GM23338 (cell line): ENCODE measurements around the gene CHAT. TPM values are rescaled to one million over a fixed set of nuclear protein-coding genes. Genes with fewer than 3 reads are reported as not detected.

Experiments
- ATAC-seq: fragments of 200-7000 bp; cut with Tn5 transposase; 3 replicates; pipeline ENCODE4 v1.9.1; 2020
- DNase-seq: peaks from one replicate; pipeline ENCODE4 v3.0.0-alpha.2; 2015; ENCODE audit warnings: low spot score
- H2AFZ ChIP-seq: fragments of 200-600 bp; sonication (generic); 2 replicates; pipeline ENCODE4 v1.8.0; 2016; ENCODE audit warnings: antibody characterized with exemption, mild to moderate bottlenecking, moderate library complexity
- H3F3A ChIP-seq: fragments of 200-600 bp; sonication (generic); replicated peaks from 2 replicates; pipeline ENCODE4 v1.8.0; 2017; ENCODE audit warnings: antibody characterized with exemption, mixed run types, low read depth
- H3K27ac ChIP-seq: fragments of 200-600 bp; sonication (generic); 2 replicates; pipeline ENCODE4 v1.6.1; 2016; ENCODE audit warnings: low read depth
- H3K27me3 ChIP-seq: fragments of 200-600 bp; sonication (generic); 2 replicates; pipeline ENCODE4 v1.8.0; 2016; ENCODE audit warnings: mild to moderate bottlenecking, mixed run types, moderate library complexity; ENCODE audit not compliant: insufficient read depth
- H3K36me3 ChIP-seq: fragments of 200-600 bp; sonication (generic); 2 replicates; pipeline ENCODE4 v1.8.0; 2016; ENCODE audit warnings: mild to moderate bottlenecking; ENCODE audit not compliant: insufficient read depth
- H3K4me1 ChIP-seq: fragments of 200-600 bp; sonication (generic); 2 replicates; pipeline ENCODE4 v1.8.0; 2016; ENCODE audit warnings: mild to moderate bottlenecking, moderate library complexity; ENCODE audit not compliant: insufficient read depth
- H3K4me2 ChIP-seq: fragments of 200-600 bp; sonication (generic); 2 replicates; pipeline ENCODE4 v1.7.1; 2017; ENCODE audit warnings: mixed run types
- H3K4me3 ChIP-seq: fragments of 200-600 bp; sonication (generic); 2 replicates; pipeline ENCODE4 v1.6.1; 2016; ENCODE audit warnings: mixed run types
- H3K79me2 ChIP-seq: fragments of 200-600 bp; sonication (generic); replicated peaks from 2 replicates; pipeline ENCODE4 v1.8.0; 2017; ENCODE audit warnings: mild to moderate bottlenecking; ENCODE audit not compliant: insufficient read depth
- H3K9me2 ChIP-seq: fragments of 200-600 bp; sonication (generic); 2 replicates; pipeline ENCODE4 v1.8.0; 2017; ENCODE audit not compliant: insufficient read depth
- H4K20me1 ChIP-seq: fragments of 200-600 bp; sonication (generic); replicated peaks from 2 replicates; pipeline ENCODE4 v1.8.0; 2017; ENCODE audit warnings: mild to moderate bottlenecking; ENCODE audit not compliant: insufficient read depth
- H3K27ac Mint-ChIP-seq: 2 replicates; pipeline ENCODE4 v1.8.0; 2020; ENCODE audit warnings: inconsistent platforms, mild to moderate bottlenecking, moderate library complexity, mixed read lengths
- H3K27me3 Mint-ChIP-seq: 3 replicates; pipeline ENCODE4 v1.8.0; 2022; ENCODE audit warnings: low read depth, mild to moderate bottlenecking, moderate library complexity, mixed read lengths, inconsistent platforms; ENCODE audit not compliant: insufficient read depth, poor library complexity
- H3K36me3 Mint-ChIP-seq: 3 replicates; pipeline ENCODE4 v1.8.0; 2021; ENCODE audit warnings: low read depth, mild to moderate bottlenecking, inconsistent platforms, moderate library complexity, mixed read lengths
- H3K4me1 Mint-ChIP-seq: 3 replicates; pipeline ENCODE4 v1.8.0; 2020; ENCODE audit warnings: mild to moderate bottlenecking, inconsistent platforms, mixed read lengths
- H3K4me3 Mint-ChIP-seq: 3 replicates; pipeline ENCODE4 v1.8.0; 2021; ENCODE audit warnings: moderate library complexity, mild to moderate bottlenecking, inconsistent platforms, mixed read lengths
- H3K9me3 Mint-ChIP-seq: 3 replicates; pipeline ENCODE4 v1.8.0; 2020; ENCODE audit warnings: moderate library complexity, mild to moderate bottlenecking, inconsistent platforms, mixed read lengths
- EZH2phosphoT487 ChIP-seq: fragments of 200-600 bp; sonication (generic); IDR thresholded peaks from one replicate; pipeline ENCODE4 v1.8.1; 2018; ENCODE audit warnings: antibody characterized with exemption; ENCODE audit not compliant: unreplicated experiment
- ZNF331 ChIP-seq: fragments of 250-450 bp; sonication (Bioruptor Pico); IDR thresholded peaks from 2 replicates; pipeline ENCODE4 v1.5.0; 2020; ENCODE audit warnings: low read depth, mild to moderate bottlenecking, moderate library complexity
- ZNF462 ChIP-seq: fragments of 250-450 bp; sonication (Bioruptor Pico); IDR thresholded peaks from 2 replicates; pipeline ENCODE4 v1.5.0; 2020; ENCODE audit warnings: mild to moderate bottlenecking, moderate library complexity
- polyA plus RNA-seq: library from polyadenylated mRNA; unstranded; fragments of >200 nt; fragmentation: Nextera tagmentation; extraction: Ambion mirVana; gene quantifications from 2 replicates; pipeline ENCODE4 v1.2.1, GENCODE V29; 2016
- total RNA-seq: library from RNA; depleted of rRNA; stranded (reverse); fragments of >200 nt; shearing (Covaris generic); gene quantifications from 2 replicates; pipeline ENCODE4 v1.2.3, GENCODE V29; 2014
- TF ChIP-seq, protein P1 (sequence below), 2 experiments: fragments of 200-600 bp in 1 of 2; sonication (generic) in 1 of 2; conservative IDR thresholded peaks; 2 replicates each; pipeline versions ENCODE4 v1.5.1 to v1.6.1; 2016 to 2017; ENCODE audit warnings: antibody characterized with exemption in 2 of 2, low read depth in 2 of 2, mild to moderate bottlenecking in 2 of 2, moderate library complexity in 1 of 2

The CHAT gene
- total and polyA plus RNA-seq, 2 experiments from 2014 or later, result not detected

DNA sequence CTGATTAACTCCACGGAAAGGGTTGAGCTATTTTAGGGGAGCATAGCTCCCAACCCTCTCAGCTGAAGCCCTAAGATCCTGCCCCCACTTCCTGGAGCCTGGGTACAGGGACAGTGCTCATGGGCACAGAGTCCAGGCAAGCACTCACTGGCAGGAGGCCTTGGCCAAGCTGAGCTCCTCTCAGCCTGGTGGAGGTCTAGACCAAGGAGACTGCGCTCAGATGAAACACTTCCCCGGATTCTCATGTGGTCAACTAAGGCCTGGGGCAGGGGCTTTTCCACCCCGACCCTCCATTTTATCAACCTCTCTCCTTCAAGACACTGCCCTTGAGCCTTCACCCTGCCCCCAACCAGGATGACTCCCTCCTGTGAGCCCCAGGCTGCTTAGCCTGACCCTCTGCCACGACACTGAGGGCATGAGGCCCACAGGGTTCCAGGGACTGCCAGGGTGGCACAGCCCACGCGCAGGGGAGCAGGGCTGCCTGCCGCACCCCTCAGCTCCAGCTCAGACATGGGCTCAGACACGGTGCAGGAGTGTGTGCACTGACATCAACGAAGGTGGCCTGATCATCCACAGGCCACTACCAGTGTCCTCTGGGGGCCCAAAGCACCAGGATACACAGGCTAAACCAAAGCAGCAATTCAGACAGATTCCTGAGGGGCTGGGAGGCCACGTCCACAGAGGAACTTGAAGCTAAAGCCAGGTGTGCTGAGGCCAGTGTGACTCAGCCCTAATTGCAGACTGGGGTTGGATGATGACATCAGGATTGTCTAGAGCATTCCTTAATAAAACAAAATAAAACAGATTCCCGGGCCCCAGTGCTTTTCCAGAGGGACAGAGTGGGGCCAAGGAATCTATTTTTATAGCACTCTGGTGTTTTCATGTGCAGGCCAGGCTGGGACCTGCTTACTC lies 18.8 kb downstream of the CHAT start:
- Histone ChIP-seq H3K4me3 (no peak overlapping the region), H3K79me2 (no peaks in the 10 kb centered on the region), H4K20me1 (no peaks in the 10 kb centered on the region), H3K4me2 (no peak overlapping the region), H2AFZ (no peak overlapping the region), H3K36me3 (no peaks in the 10 kb centered on the region), H3F3A (no peaks in the 10 kb centered on the region), H3K4me1 (no peaks in the 10 kb centered on the region), H3K27ac (no peak overlapping the region), H3K9me2 (no peaks in the 10 kb centered on the region), H3K27me3 (no peaks in the 10 kb centered on the region)
- Mint-ChIP-seq H3K27ac (no peak overlapping the region), H3K4me3 (no peak overlapping the region), H3K36me3 (no peaks in the 10 kb centered on the region), H3K9me3 (no peaks in the 10 kb centered on the region), H3K27me3 (no peaks in the 10 kb centered on the region), H3K4me1 (no peaks in the 10 kb centered on the region; the same call in 2 of the 3 replicates)
- TF ChIP-seq ZNF331 (CRISPR knock-in tag) (no peak), ZNF462 (CRISPR knock-in tag) (no peak), EZH2phosphoT487 (no peak)
- TF ChIP-seq, protein P1, sequence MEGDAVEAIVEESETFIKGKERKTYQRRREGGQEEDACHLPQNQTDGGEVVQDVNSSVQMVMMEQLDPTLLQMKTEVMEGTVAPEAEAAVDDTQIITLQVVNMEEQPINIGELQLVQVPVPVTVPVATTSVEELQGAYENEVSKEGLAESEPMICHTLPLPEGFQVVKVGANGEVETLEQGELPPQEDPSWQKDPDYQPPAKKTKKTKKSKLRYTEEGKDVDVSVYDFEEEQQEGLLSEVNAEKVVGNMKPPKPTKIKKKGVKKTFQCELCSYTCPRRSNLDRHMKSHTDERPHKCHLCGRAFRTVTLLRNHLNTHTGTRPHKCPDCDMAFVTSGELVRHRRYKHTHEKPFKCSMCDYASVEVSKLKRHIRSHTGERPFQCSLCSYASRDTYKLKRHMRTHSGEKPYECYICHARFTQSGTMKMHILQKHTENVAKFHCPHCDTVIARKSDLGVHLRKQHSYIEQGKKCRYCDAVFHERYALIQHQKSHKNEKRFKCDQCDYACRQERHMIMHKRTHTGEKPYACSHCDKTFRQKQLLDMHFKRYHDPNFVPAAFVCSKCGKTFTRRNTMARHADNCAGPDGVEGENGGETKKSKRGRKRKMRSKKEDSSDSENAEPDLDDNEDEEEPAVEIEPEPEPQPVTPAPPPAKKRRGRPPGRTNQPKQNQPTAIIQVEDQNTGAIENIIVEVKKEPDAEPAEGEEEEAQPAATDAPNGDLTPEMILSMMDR (conservative IDR thresholded peaks at IDR 0.05; ENCODE audit: low read depth in 2 of 2), result no peak
- DNase-seq (no peak), ATAC-seq (no peak)
